ENCODE results near the gene OIT3. TPM values are rescaled to one million over a fixed set of nuclear protein-coding genes. Genes with fewer than 3 reads are reported as not detected.

Gene OIT3
- total and polyA plus RNA-seq, 7 experiments from 2014 or later = 0.49 TPM; not detected in 6

- Histone ChIP-seq H3K27ac (ENCODE audit: low read depth, low read length) (no peak overlapping the region), H3K36me3 (ENCODE audit: control insufficient read depth in 2 of 3, insufficient read depth in 3 of 3, low read length in 3 of 3) (no peaks in the 10 kb centered on the region), H3K4me1 (ENCODE audit: control insufficient read depth in 2 of 2, insufficient read depth in 2 of 2, low read length in 2 of 2) (no peaks in the 10 kb centered on the region), H3K4me3 (ENCODE audit: low read length) (no peak overlapping the region), H3K27me3 (ENCODE audit: control insufficient read depth in 2 of 2, insufficient read depth in 2 of 2, low read length in 2 of 2) (no peaks in the 10 kb centered on the region), H3K9me3 (ENCODE audit: control insufficient read depth in 2 of 3, low read length in 3 of 3) (no peaks in the 10 kb centered on the region)
- DNase-seq (no peak), ATAC-seq (no peak)
- Mint-ChIP-seq H3K36me3 (peaks cover 0 to 17% (median 14%) of the 10 kb centered on the region in 5 donors), H3K9me3 (peaks cover 0 to 9% (median 0%) of the 10 kb centered on the region in 11 donors), H3K27ac (no peak overlapping the region), H3K27me3 (no peaks in the 10 kb centered on the region), H3K4me3 (no peak overlapping the region), H3K4me1 (peaks cover 0 to 2% (median 0%) of the 10 kb centered on the region in 7 donors)
- POLR2A ChIA-PET = interaction anchor here (0.6 kb wide), 1 partner anchor 101 kb away, joined by 7 read pairs; no protein-coding TSS in a partner anchor
- CTCF ChIA-PET = no interaction called here
- intact Hi-C loops (cut with micrococcal nuclease) = no loop called here
These were observed 37.7 kb upstream of the OIT3 start for GRCh38 chr10:72855790-72856189.

GRCh38 chr10:72858067-72858466 lies 35.5 kb upstream of the OIT3 start:
- Mint-ChIP-seq H3K27me3 (no peaks in the 10 kb centered on the region), H3K27ac (no peak overlapping the region), H3K9me3 (no peaks in the 10 kb centered on the region), H3K36me3 (peaks cover 2 to 19% (median 8%) of the 10 kb centered on the region in 5 donors), H3K4me1 (no peaks in the 10 kb centered on the region), H3K4me3 (no peak overlapping the region)
- no peak overlapping the region for H3K4me3 ChIP-seq (ENCODE audit: low read length)
- H3K9me3 ChIP-seq (ENCODE audit: control insufficient read depth in 2 of 3, low read length in 3 of 3) = no peaks in the 10 kb centered on the region
- no peak for DNase-seq
- H3K36me3 ChIP-seq (ENCODE audit: control insufficient read depth in 2 of 3, insufficient read depth in 3 of 3, low read length in 3 of 3) = no peaks in the 10 kb centered on the region
- H3K4me1 ChIP-seq (ENCODE audit: control insufficient read depth in 2 of 2, insufficient read depth in 2 of 2, low read length in 2 of 2) = no peaks in the 10 kb centered on the region
- H3K27me3 ChIP-seq (ENCODE audit: control insufficient read depth in 2 of 2, insufficient read depth in 2 of 2, low read length in 2 of 2) = no peaks in the 10 kb centered on the region
- POLR2A ChIA-PET = interaction anchor here (1.0 kb wide), 1 partner anchor 32 kb away, joined by 3 read pairs; no protein-coding TSS in a partner anchor
- H3K27ac ChIP-seq (ENCODE audit: low read depth, low read length) = no peak overlapping the region
- no peak for ATAC-seq
- CTCF ChIA-PET = no interaction called here
- intact Hi-C loops (cut with micrococcal nuclease) = no loop called here

- intact Hi-C loops (cut with micrococcal nuclease) = no loop called here
- Mint-ChIP-seq H3K36me3 (peaks cover 3 to 24% (median 10%) of the 10 kb centered on the region in 5 donors), H3K4me3 (no peak overlapping the region), H3K27ac (no peak overlapping the region), H3K27me3 (no peaks in the 10 kb centered on the region), H3K9me3 (no peaks in the 10 kb centered on the region), H3K4me1 (no peaks in the 10 kb centered on the region)
- CTCF ChIA-PET = no interaction called here
- ATAC-seq (no peak), DNase-seq (no peak)
- Histone ChIP-seq H3K4me3 (ENCODE audit: low read length) (no peak overlapping the region), H3K4me1 (ENCODE audit: control insufficient read depth in 2 of 2, insufficient read depth in 2 of 2, low read length in 2 of 2) (no peaks in the 10 kb centered on the region), H3K27me3 (ENCODE audit: control insufficient read depth in 2 of 2, insufficient read depth in 2 of 2, low read length in 2 of 2) (no peaks in the 10 kb centered on the region), H3K27ac (ENCODE audit: low read depth, low read length) (no peak overlapping the region), H3K36me3 (ENCODE audit: control insufficient read depth in 2 of 3, insufficient read depth in 3 of 3, low read length in 3 of 3) (no peaks in the 10 kb centered on the region), H3K9me3 (ENCODE audit: control insufficient read depth in 2 of 3, low read length in 3 of 3) (no peaks in the 10 kb centered on the region)
- POLR2A ChIA-PET = no interaction called here
These were observed 30.6 kb upstream of the OIT3 start for GRCh38 chr10:72862957-72863356.

GRCh38 chr10:72875250-72876055 lies 18.1 kb upstream of the OIT3 start:
- Mint-ChIP-seq H3K27ac (no peak overlapping the region), H3K4me3 (no peak overlapping the region), H3K27me3 (no peaks in the 10 kb centered on the region), H3K4me1 (peaks cover 0 to 3% (median 0%) of the 10 kb centered on the region in 7 donors), H3K9me3 (peaks cover 0 to 5% (median 0%) of the 10 kb centered on the region in 11 donors), H3K36me3 (peaks cover 4 to 55% (median 22%) of the 10 kb centered on the region in 5 donors)
- no peaks in the 10 kb centered on the region for H3K27me3 ChIP-seq (ENCODE audit: control insufficient read depth in 2 of 2, insufficient read depth in 2 of 2, low read length in 2 of 2)
- no peak overlapping the region for H3K27ac ChIP-seq (ENCODE audit: low read depth, low read length)
- H3K4me3 ChIP-seq (ENCODE audit: low read length) = no peak overlapping the region
- POLR2A ChIA-PET = no interaction called here
- no peak for ATAC-seq
- CTCF ChIA-PET = interaction anchor here (0.6 to 1.3 kb wide), 4 partner anchors 41 to 635 kb away, joined by 3 to 8 read pairs (median 4); no protein-coding TSS in a partner anchor
- DNase-seq = peak in 4 of 9 donors; percentile 16 to 28 (median 19)
- no peaks in the 10 kb centered on the region for H3K36me3 ChIP-seq (ENCODE audit: control insufficient read depth in 2 of 3, insufficient read depth in 3 of 3, low read length in 3 of 3)
- intact Hi-C loops (cut with micrococcal nuclease) = loop anchor here (1.0 kb wide), 2 partner anchors 181 to 511 kb away; no protein-coding TSS in a partner anchor
- H3K9me3 ChIP-seq (ENCODE audit: control insufficient read depth in 2 of 3, low read length in 3 of 3) = no peaks in the 10 kb centered on the region
- H3K4me1 ChIP-seq (ENCODE audit: control insufficient read depth in 2 of 2, insufficient read depth in 2 of 2, low read length in 2 of 2) = no peaks in the 10 kb centered on the region

GRCh38 chr10:72879245-72879644 lies 14.3 kb upstream of the OIT3 start:
- Histone ChIP-seq H3K4me1 (ENCODE audit: control insufficient read depth in 2 of 2, insufficient read depth in 2 of 2, low read length in 2 of 2) (no peaks in the 10 kb centered on the region), H3K27ac (ENCODE audit: low read depth, low read length) (no peak overlapping the region), H3K36me3 (ENCODE audit: control insufficient read depth in 2 of 3, insufficient read depth in 3 of 3, low read length in 3 of 3) (no peaks in the 10 kb centered on the region), H3K27me3 (ENCODE audit: control insufficient read depth in 2 of 2, insufficient read depth in 2 of 2, low read length in 2 of 2) (no peaks in the 10 kb centered on the region), H3K9me3 (ENCODE audit: control insufficient read depth in 2 of 3, low read length in 3 of 3) (no peaks in the 10 kb centered on the region), H3K4me3 (ENCODE audit: low read length) (no peak overlapping the region)
- DNase-seq (no peak), ATAC-seq (no peak)
- Mint-ChIP-seq H3K9me3 (peaks cover 0 to 27% (median 7%) of the 10 kb centered on the region in 11 donors), H3K36me3 (peaks cover 4 to 62% (median 41%) of the 10 kb centered on the region in 5 donors), H3K4me3 (no peak overlapping the region), H3K27me3 (no peaks in the 10 kb centered on the region), H3K27ac (no peak overlapping the region), H3K4me1 (peaks cover 0 to 3% (median 0%) of the 10 kb centered on the region in 7 donors)
- CTCF ChIA-PET = no interaction called here
- intact Hi-C loops (cut with micrococcal nuclease) = no loop called here
- POLR2A ChIA-PET = interaction anchor here (0.7 kb wide), 1 partner anchor 899 kb away, joined by 4 read pairs; no protein-coding TSS in a partner anchor

GRCh38 chr10:72881291-72881690 lies 12.2 kb upstream of the OIT3 start:
- Histone ChIP-seq H3K9me3 (ENCODE audit: control insufficient read depth in 2 of 3, low read length in 3 of 3) (no peaks in the 10 kb centered on the region), H3K4me1 (ENCODE audit: control insufficient read depth in 2 of 2, insufficient read depth in 2 of 2, low read length in 2 of 2) (no peaks in the 10 kb centered on the region), H3K36me3 (ENCODE audit: control insufficient read depth in 2 of 3, insufficient read depth in 3 of 3, low read length in 3 of 3) (no peaks in the 10 kb centered on the region), H3K27ac (ENCODE audit: low read depth, low read length) (no peak overlapping the region), H3K4me3 (ENCODE audit: low read length) (no peak overlapping the region), H3K27me3 (ENCODE audit: control insufficient read depth in 2 of 2, insufficient read depth in 2 of 2, low read length in 2 of 2) (no peaks in the 10 kb centered on the region)
- H3K4me1 Mint-ChIP-seq = peaks cover 0 to under 1% (median 0%) of the 10 kb centered on the region in 7 donors
- DNase-seq = no peak
- intact Hi-C loops (cut with micrococcal nuclease) = no loop called here
- no peak overlapping the region for H3K27ac Mint-ChIP-seq
- H3K9me3 Mint-ChIP-seq = peaks cover 0 to 27% (median 7%) of the 10 kb centered on the region in 11 donors
- ATAC-seq = no peak
- CTCF ChIA-PET = no interaction called here
- H3K4me3 Mint-ChIP-seq = no peak overlapping the region
- H3K27me3 Mint-ChIP-seq = no peaks in the 10 kb centered on the region
- POLR2A ChIA-PET = no interaction called here
- H3K36me3 Mint-ChIP-seq = peaks cover 4 to 64% (median 46%) of the 10 kb centered on the region in 5 donors
